Measurements from ENCODE around the gene SCMH1. TPM values are rescaled to one million over a fixed set of nuclear protein-coding genes. Genes with fewer than 3 reads are reported as not detected.

SCMH1 gene
- 18.4 TPM for polyA plus RNA-seq (2012; ENCODE audit: missing spikeins)

DNA sequence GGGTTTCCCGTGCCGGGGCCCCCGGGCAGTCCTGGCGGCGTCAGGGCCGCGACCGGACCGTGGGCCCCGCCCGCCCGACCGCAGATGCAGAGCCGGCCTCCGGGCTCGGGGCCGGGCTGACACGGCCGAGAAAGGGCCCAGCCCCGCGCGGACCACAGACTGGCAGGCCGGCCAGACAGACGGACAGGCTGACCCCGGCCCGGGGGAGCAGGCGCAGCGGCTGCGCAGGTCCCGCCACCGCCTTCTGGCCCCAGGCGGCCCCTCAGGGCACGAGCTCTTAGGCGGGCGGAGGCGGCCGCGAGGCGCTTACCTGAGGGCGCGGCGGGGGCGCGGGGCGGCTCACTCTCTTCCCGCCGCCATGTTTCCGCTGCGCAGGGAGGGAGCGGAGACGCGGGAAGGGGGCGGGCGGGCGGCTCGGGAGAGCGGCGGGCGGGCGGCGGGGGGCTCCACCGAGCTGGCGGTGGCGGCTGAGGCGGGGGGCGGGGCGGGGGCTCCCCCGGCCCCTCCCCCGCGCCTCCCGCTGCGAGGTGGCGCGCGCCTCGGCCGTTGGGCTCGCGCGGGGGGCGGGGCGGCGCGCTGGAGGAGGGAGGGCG lies at the start of gene SCMH1:
Gene SCMH1 (minus strand): TSS at position 558 of the 593 bp plus-strand sequence. CDS start 56,173 bp downstream, outside the sequence.
- TF ChIP-seq POLR2A (IDR thresholded peaks at IDR 0.05; ENCODE audit: low read depth, low read length) (no peak; the same call in 1 of the 2 replicates), TAF1 (IDR thresholded peaks at IDR 0.05; ENCODE audit: borderline replicate concordance, low read depth, low read length) (no peak), POLR2AphosphoS5 (IDR thresholded peaks at IDR 0.05; ENCODE audit: low read depth, low read length) (no peak)
- FAIRE-seq = no peak
- peak; percentile 69 for DNase-seq (ENCODE audit: insufficient read length)

DNA sequence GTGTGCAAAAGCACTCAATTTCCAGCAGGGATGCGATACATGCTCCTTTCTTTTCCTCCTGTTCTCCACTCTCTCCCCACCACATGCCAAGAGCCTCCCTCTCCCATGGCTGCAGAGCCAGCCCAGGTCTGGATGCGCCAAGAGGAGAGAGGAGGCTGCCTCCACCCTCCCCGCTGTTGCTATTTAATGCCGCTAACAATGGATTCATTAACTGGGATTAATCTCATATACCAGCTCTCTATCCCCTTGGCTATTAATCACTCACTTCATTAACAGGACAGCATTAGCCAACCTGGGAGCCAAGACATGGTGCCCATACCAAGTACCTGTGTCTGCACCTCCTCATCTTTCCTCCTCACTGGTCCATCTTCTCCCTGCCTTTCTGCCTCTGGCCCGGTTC lies 49.1 kb upstream of the SCMH1 start:
- DNase-seq (ENCODE audit: insufficient read length) (no peak), FAIRE-seq (no peak)
- no peak for TF ChIP-seq POLR2A (IDR thresholded peaks at IDR 0.05; ENCODE audit: low read depth, low read length)
- TF ChIP-seq POLR2AphosphoS5 (IDR thresholded peaks at IDR 0.05; ENCODE audit: low read depth, low read length) = no peak
- no peak for TF ChIP-seq TAF1 (IDR thresholded peaks at IDR 0.05; ENCODE audit: borderline replicate concordance, low read depth, low read length)

DNA sequence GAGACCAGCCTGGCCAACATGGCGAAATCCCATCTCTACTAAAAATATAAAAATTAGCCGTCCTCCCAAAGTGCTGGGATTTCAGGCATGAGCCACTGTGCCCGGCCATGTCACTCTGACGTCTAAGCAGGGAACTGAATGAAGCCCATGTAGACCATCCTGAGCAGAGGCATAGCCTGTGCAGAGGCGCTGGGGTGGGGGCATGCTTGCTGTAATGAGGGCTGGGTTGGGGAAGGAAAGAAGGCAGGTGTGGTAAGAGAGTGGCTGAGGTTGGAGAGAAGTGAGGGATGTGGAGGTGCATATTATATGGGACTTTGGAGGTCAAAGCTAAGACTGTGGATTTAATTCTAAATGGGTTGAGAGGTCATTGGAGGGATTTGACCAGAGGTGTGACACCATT lies 47.1 kb upstream of the SCMH1 start:
- DNase-seq (ENCODE audit: insufficient read length) (no peak), FAIRE-seq (no peak)
- TF ChIP-seq TAF1 (IDR thresholded peaks at IDR 0.05; ENCODE audit: borderline replicate concordance, low read depth, low read length) = no peak
- TF ChIP-seq POLR2AphosphoS5 (IDR thresholded peaks at IDR 0.05; ENCODE audit: low read depth, low read length) = no peak
- TF ChIP-seq POLR2A (IDR thresholded peaks at IDR 0.05; ENCODE audit: low read depth, low read length) = no peak

DNA sequence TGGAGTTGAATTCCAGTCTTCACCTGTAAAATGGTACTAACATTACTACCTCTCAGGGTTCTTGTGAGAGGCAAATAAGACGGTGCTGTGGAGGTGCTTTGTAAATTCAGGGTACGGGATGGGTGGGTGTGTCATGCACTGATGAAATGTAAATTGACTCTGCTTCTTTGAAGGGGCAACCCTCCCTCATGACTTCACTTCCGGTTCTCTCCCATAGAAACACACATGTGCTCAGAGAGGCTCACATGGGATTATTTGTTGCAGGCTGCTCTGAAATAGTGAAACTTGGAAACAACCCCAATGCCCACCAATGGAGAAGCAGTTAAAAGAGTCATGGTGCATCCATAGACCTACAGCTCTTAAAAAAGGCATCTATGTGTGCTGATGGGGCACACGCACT lies 44.9 kb upstream of the SCMH1 start:
- DNase-seq (ENCODE audit: insufficient read length) = no peak
- no peak for FAIRE-seq
- TF ChIP-seq POLR2AphosphoS5 (IDR thresholded peaks at IDR 0.05; ENCODE audit: low read depth, low read length) = no peak
- TF ChIP-seq POLR2A (IDR thresholded peaks at IDR 0.05; ENCODE audit: low read depth, low read length) = no peak
- no peak for TF ChIP-seq TAF1 (IDR thresholded peaks at IDR 0.05; ENCODE audit: borderline replicate concordance, low read depth, low read length)

GRCh38 chr1:41286486-41286885 lies 44.4 kb upstream of the SCMH1 start:
- DNase-seq (ENCODE audit: insufficient read length) = no peak
- TF ChIP-seq POLR2AphosphoS5 (IDR thresholded peaks at IDR 0.05; ENCODE audit: low read depth, low read length) (no peak), POLR2A (IDR thresholded peaks at IDR 0.05; ENCODE audit: low read depth, low read length) (no peak), TAF1 (IDR thresholded peaks at IDR 0.05; ENCODE audit: borderline replicate concordance, low read depth, low read length) (no peak)
- FAIRE-seq = no peak

- DNase-seq (ENCODE audit: insufficient read length) = no peak
- TF ChIP-seq TAF1 (IDR thresholded peaks at IDR 0.05; ENCODE audit: borderline replicate concordance, low read depth, low read length) = no peak
- no peak for TF ChIP-seq POLR2AphosphoS5 (IDR thresholded peaks at IDR 0.05; ENCODE audit: low read depth, low read length)
- no peak for TF ChIP-seq POLR2A (IDR thresholded peaks at IDR 0.05; ENCODE audit: low read depth, low read length)
- FAIRE-seq = no peak
Measured at GRCh38 chr1:41285818-41286217, 43.7 kb upstream of the SCMH1 start.

DNA sequence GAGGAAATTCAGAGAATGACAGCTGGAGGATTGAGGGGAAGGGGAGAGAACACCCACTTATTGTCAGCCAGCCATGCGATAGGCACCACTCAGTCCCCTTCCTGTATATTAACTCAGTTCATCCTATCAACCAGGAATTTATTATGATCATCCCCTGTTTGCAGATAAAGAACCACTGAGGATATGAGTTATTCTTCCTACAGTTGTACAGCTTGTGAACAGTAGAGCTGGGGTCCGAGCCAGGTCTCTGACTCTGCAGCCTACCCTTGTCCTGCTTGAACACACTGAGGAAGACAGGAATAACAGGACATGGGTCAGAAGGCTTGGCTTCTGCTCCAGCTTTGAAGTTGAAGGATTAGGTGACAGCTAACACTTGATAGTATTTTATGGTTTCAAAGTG lies 42.0 kb upstream of the SCMH1 start:
- TF ChIP-seq POLR2AphosphoS5 (IDR thresholded peaks at IDR 0.05; ENCODE audit: low read depth, low read length) (no peak), POLR2A (IDR thresholded peaks at IDR 0.05; ENCODE audit: low read depth, low read length) (no peak), TAF1 (IDR thresholded peaks at IDR 0.05; ENCODE audit: borderline replicate concordance, low read depth, low read length) (no peak)
- DNase-seq (ENCODE audit: insufficient read length) (no peak), FAIRE-seq (no peak)

GRCh38 chr1:41282679-41283317 lies 40.7 kb upstream of the SCMH1 start:
- peak; percentile 39 for DNase-seq (ENCODE audit: insufficient read length)
- no peak for FAIRE-seq
- TF ChIP-seq POLR2A (IDR thresholded peaks at IDR 0.05; ENCODE audit: low read depth, low read length) (no peak), POLR2AphosphoS5 (IDR thresholded peaks at IDR 0.05; ENCODE audit: low read depth, low read length) (no peak), TAF1 (IDR thresholded peaks at IDR 0.05; ENCODE audit: borderline replicate concordance, low read depth, low read length) (no peak)

DNA sequence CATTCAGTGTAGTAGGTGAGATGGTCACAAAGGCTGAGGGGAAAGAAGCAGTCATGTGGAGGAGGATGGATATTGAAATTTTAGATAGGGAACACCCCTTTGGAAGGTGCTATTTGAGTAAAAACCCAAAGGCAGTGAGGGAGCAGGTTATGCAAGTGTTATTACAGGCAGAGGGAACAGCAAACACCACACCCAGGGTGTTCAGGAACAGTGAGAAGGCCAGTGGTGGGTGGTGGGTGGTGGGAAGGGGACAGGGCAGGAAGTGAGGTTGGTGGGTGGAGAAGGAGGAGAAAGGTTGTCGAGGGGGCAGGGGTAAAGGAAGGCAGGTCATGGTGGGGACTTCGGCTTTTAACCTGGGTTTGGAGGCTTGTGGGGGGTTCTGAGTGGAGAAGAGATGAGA lies 39.2 kb upstream of the SCMH1 start:
- no peak for FAIRE-seq
- TF ChIP-seq POLR2AphosphoS5 (IDR thresholded peaks at IDR 0.05; ENCODE audit: low read depth, low read length) (no peak), POLR2A (IDR thresholded peaks at IDR 0.05; ENCODE audit: low read depth, low read length) (no peak), TAF1 (IDR thresholded peaks at IDR 0.05; ENCODE audit: borderline replicate concordance, low read depth, low read length) (no peak)
- no peak for DNase-seq (ENCODE audit: insufficient read length)

GRCh38 chr1:41280202-41281032 lies 38.3 kb upstream of the SCMH1 start:
- DNase-seq (ENCODE audit: insufficient read length) (no peak), FAIRE-seq (no peak)
- TF ChIP-seq POLR2AphosphoS5 (IDR thresholded peaks at IDR 0.05; ENCODE audit: low read depth, low read length) = no peak
- TF ChIP-seq TAF1 (IDR thresholded peaks at IDR 0.05; ENCODE audit: borderline replicate concordance, low read depth, low read length) = no peak
- TF ChIP-seq POLR2A (IDR thresholded peaks at IDR 0.05; ENCODE audit: low read depth, low read length) = no peak

DNA sequence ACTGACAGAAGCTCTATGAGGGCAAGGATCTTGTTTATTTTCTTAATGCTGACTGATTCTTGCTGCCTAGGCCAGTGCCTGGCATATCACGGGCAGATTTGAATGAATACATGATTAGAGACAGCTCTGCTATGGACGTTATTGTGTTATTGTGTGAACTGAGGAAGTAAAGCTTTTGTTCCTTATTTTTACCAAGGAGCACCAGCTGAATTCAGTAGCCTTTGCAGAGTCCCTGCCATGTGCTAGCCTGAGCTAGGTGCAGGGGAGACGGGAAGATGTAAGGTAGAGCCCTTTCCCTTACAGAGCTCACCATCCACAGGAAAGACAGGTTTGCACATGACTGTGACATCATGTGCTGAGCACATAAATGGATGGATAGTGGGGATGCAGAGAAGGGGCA lies 36.0 kb upstream of the SCMH1 start:
- FAIRE-seq (no peak), DNase-seq (ENCODE audit: insufficient read length) (no peak)
- TF ChIP-seq POLR2AphosphoS5 (IDR thresholded peaks at IDR 0.05; ENCODE audit: low read depth, low read length) (no peak), POLR2A (IDR thresholded peaks at IDR 0.05; ENCODE audit: low read depth, low read length) (no peak), TAF1 (IDR thresholded peaks at IDR 0.05; ENCODE audit: borderline replicate concordance, low read depth, low read length) (no peak)
